OCI-LY1 (cell line): ENCODE data around the gene DPP6.

ENCODE experiments used
- H2AFZ ChIP-seq: fragments of 200-600 bp; sonication (generic), shearing (Covaris generic); 2 replicates; pipeline ENCODE4 v1.6.0; 2014; ENCODE audit warnings: antibody characterized with exemption, mild to moderate bottlenecking, low read length
- H3F3A ChIP-seq: fragments of 200-600 bp; sonication (generic), shearing (Covaris generic); 2 replicates; pipeline ENCODE4 v1.6.0; 2014; ENCODE audit warnings: mild to moderate bottlenecking, antibody characterized with exemption, low read length, moderate library complexity; ENCODE audit not compliant: insufficient read depth
- H3K27ac ChIP-seq: fragments of 200-600 bp; sonication (generic); 2 replicates; pipeline ENCODE4 v1.5.1; 2014; ENCODE audit warnings: low read length, mixed run types, mild to moderate bottlenecking, low read depth; ENCODE audit not compliant: poor library complexity, severe bottlenecking
- H3K27me3 ChIP-seq: fragments of 200-600 bp; sonication (generic); 2 replicates; pipeline ENCODE4 v1.6.0; 2014; ENCODE audit warnings: antibody characterized with exemption, mild to moderate bottlenecking, low read length, moderate library complexity; ENCODE audit not compliant: insufficient read depth
- H3K36me3 ChIP-seq: fragments of 200-600 bp; sonication (generic); 2 replicates; pipeline ENCODE4 v1.6.1; 2014; ENCODE audit warnings: mild to moderate bottlenecking, antibody characterized with exemption, low read length, moderate library complexity, mixed read lengths; ENCODE audit not compliant: insufficient read depth
- H3K4me1 ChIP-seq: fragments of 200-600 bp; sonication (generic); 2 replicates; pipeline ENCODE4 v1.5.1; 2014; ENCODE audit warnings: mild to moderate bottlenecking, low read length, moderate library complexity; ENCODE audit not compliant: insufficient read depth, severe bottlenecking
- H3K4me2 ChIP-seq: fragments of 200-600 bp; sonication (generic), shearing (Covaris generic); 2 replicates; pipeline ENCODE4 v1.6.1; 2014; ENCODE audit warnings: low read length
- H3K4me3 ChIP-seq: fragments of 200-600 bp; sonication (generic); 2 replicates; pipeline ENCODE4 v1.5.1; 2014; ENCODE audit warnings: low read length, low read depth, mild to moderate bottlenecking, mixed read lengths; ENCODE audit not compliant: poor library complexity, severe bottlenecking
- H3K79me2 ChIP-seq: fragments of 200-600 bp; shearing (Covaris generic); 2 replicates; pipeline ENCODE4 v1.6.1; 2016; ENCODE audit warnings: mixed run types, low read length, mixed read lengths; ENCODE audit not compliant: insufficient read depth
- H3K9ac ChIP-seq: fragments of 200-600 bp; sonication (generic), shearing (Covaris generic); 2 replicates; pipeline ENCODE4 v1.6.1; 2014; ENCODE audit warnings: mild to moderate bottlenecking, low read length, mixed read lengths
- H3K9me2 ChIP-seq: fragments of 200-600 bp; sonication (generic), shearing (Covaris generic); 2 replicates; pipeline ENCODE4 v1.6.1; 2014; ENCODE audit warnings: low read depth, mild to moderate bottlenecking, low read length, mixed read lengths
- H3K9me3 ChIP-seq: fragments of 200-600 bp; shearing (Covaris generic); 2 replicates; pipeline ENCODE4 v1.6.1; 2014; ENCODE audit warnings: low read length, mixed read lengths
- H4K20me1 ChIP-seq: fragments of 200-600 bp; sonication (generic), shearing (Covaris generic); 2 replicates; pipeline ENCODE4 v1.6.0; 2016; ENCODE audit warnings: mild to moderate bottlenecking, low read length; ENCODE audit not compliant: insufficient read depth
- EZH2 ChIP-seq: fragments of 200-600 bp; sonication (generic), shearing (Covaris generic); IDR thresholded peaks from 2 replicates; pipeline ENCODE4 v1.8.0; 2017; ENCODE audit warnings: borderline replicate concordance, mixed run types, mild to moderate bottlenecking, antibody characterized with exemption, low read length, moderate library complexity, mixed read lengths
- TF ChIP-seq, protein P1 (sequence below): fragments of 200-600 bp; sonication (generic), shearing (Covaris generic); IDR thresholded peaks from 2 replicates; pipeline ENCODE4 v1.5.1; 2017; ENCODE audit warnings: mild to moderate bottlenecking, antibody characterized with exemption, low read length, moderate library complexity, mixed read lengths

DPP6 gene

DNA sequence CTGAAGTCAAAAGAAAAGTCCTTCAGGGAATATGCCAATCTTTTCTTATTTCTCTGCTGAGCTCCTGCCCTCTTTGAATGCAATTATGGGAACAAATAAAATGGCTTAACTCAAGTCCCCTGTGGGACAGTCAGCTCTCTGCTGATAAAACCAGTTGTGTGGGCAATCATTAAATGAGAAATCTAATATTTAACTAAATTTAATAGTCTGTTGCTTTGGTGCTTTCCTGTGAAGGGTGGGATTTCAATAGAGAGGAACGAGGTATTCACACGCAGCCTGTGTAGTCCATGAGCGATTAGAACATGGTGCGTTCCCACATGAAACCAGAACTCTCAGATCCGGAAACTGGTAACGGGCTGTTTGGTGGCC is 812.3 kb downstream of the DPP6 start:
- Histone ChIP-seq H4K20me1 (no peaks in the 10 kb centered on the region), H3K79me2 (no peaks in the 10 kb centered on the region), H3F3A (no peaks in the 10 kb centered on the region), H3K4me3 (no peak overlapping the region), H2AFZ (no peak overlapping the region), H3K27me3 (0 out of 2 replicates have a peak, but pooled peaks cover 5% of the 10 kb centered on the region), H3K4me1 (no peaks in the 10 kb centered on the region), H3K9ac (no peak overlapping the region), H3K36me3 (no peaks in the 10 kb centered on the region), H3K4me2 (no peak overlapping the region), H3K27ac (no peak overlapping the region), H3K9me3 (no peaks in the 10 kb centered on the region), H3K9me2 (no peaks in the 10 kb centered on the region)
- no peak for TF ChIP-seq EZH2
- TF ChIP-seq, protein P1, sequence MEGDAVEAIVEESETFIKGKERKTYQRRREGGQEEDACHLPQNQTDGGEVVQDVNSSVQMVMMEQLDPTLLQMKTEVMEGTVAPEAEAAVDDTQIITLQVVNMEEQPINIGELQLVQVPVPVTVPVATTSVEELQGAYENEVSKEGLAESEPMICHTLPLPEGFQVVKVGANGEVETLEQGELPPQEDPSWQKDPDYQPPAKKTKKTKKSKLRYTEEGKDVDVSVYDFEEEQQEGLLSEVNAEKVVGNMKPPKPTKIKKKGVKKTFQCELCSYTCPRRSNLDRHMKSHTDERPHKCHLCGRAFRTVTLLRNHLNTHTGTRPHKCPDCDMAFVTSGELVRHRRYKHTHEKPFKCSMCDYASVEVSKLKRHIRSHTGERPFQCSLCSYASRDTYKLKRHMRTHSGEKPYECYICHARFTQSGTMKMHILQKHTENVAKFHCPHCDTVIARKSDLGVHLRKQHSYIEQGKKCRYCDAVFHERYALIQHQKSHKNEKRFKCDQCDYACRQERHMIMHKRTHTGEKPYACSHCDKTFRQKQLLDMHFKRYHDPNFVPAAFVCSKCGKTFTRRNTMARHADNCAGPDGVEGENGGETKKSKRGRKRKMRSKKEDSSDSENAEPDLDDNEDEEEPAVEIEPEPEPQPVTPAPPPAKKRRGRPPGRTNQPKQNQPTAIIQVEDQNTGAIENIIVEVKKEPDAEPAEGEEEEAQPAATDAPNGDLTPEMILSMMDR: no peak

DNA sequence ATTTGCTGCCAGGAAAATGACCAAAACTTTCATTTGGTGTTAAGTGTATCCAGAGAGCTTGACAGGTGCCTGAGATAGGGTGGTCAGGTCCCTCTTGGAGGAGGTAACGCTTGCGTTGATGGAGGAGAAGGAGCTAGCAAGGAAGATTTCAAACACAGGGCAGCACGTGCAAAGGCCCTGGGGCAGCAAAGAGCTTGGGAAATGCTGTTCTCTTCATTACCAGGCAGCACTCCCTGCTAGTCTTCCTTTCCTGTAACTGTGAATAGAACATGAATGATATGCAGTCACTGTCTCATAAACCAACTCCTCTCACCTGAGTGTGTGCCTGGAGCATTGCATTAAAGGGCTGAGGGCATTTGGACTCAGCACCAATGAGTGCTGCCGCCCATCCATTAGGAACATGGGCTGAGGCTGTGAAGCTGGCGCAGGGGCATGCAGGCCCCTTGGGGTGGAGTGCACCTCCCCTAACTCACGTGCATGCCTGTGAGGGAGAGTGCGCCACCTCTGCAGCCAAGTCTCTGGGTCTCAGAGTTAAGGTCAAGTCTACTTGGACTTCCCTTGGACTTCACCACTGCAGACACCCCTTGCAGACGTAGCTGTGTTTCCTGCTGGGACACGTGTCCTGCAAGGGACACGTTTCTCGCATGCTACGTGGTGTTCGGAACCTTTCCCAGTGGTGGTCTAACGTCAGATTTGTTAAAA is 813.9 kb downstream of the DPP6 start:
- Histone ChIP-seq H3K36me3 (no peaks in the 10 kb centered on the region), H3K9me2 (no peaks in the 10 kb centered on the region), H3F3A (no peaks in the 10 kb centered on the region), H2AFZ (no peak overlapping the region), H3K9me3 (no peaks in the 10 kb centered on the region), H3K79me2 (no peaks in the 10 kb centered on the region), H3K27ac (no peak overlapping the region), H3K4me3 (no peak overlapping the region), H3K4me2 (no peak overlapping the region), H3K9ac (no peak overlapping the region), H3K27me3 (0 out of 2 replicates have a peak, but pooled peaks cover 5% of the 10 kb centered on the region), H4K20me1 (no peaks in the 10 kb centered on the region), H3K4me1 (no peaks in the 10 kb centered on the region)
- no peak for TF ChIP-seq EZH2
- TF ChIP-seq, protein P1: no peak

DNA sequence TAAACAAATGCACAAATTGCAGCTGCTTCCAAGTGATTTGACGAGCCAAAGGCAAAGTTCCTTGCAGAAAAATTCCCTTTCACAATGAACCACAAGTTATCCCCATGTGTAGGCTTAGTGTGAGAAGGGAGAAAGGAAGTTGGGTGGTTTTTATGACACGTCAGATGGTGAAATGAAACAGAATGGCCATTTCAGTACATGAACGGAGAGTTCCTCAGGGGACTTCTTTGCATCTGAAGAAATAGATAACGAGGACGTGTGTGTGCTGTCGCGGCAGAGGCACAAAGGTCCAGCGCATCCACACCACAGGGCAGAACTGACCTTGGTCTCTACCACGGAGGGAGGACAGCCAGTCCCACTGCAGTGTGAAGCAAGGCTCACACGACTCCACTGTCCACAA is 814.9 kb downstream of the DPP6 start:
- H3K9ac ChIP-seq: no peak overlapping the region
- no peaks in the 10 kb centered on the region for H3K36me3 ChIP-seq
- H3K4me3 ChIP-seq: no peak overlapping the region
- 0 out of 2 replicates have a peak, but pooled peaks cover 5% of the 10 kb centered on the region for H3K27me3 ChIP-seq
- no peaks in the 10 kb centered on the region for H4K20me1 ChIP-seq
- H3K79me2 ChIP-seq: no peaks in the 10 kb centered on the region
- H3K9me2 ChIP-seq: no peaks in the 10 kb centered on the region
- H3K9me3 ChIP-seq: no peaks in the 10 kb centered on the region
- H3K27ac ChIP-seq: no peak overlapping the region
- TF ChIP-seq, protein P1: no peak
- TF ChIP-seq EZH2: no peak
- H3F3A ChIP-seq: no peaks in the 10 kb centered on the region
- H3K4me2 ChIP-seq: no peak overlapping the region
- no peak overlapping the region for H2AFZ ChIP-seq
- H3K4me1 ChIP-seq: no peaks in the 10 kb centered on the region
